HG03460 (cell line): ENCODE data around the gene EMX2.

ENCODE experiments used
- ATAC-seq: cut with Tn5 transposase; IDR thresholded peaks from one replicate; pipeline ENCODE4 v1.9.1; 2021; ENCODE audit not compliant: unreplicated experiment

The EMX2 gene

DNA sequence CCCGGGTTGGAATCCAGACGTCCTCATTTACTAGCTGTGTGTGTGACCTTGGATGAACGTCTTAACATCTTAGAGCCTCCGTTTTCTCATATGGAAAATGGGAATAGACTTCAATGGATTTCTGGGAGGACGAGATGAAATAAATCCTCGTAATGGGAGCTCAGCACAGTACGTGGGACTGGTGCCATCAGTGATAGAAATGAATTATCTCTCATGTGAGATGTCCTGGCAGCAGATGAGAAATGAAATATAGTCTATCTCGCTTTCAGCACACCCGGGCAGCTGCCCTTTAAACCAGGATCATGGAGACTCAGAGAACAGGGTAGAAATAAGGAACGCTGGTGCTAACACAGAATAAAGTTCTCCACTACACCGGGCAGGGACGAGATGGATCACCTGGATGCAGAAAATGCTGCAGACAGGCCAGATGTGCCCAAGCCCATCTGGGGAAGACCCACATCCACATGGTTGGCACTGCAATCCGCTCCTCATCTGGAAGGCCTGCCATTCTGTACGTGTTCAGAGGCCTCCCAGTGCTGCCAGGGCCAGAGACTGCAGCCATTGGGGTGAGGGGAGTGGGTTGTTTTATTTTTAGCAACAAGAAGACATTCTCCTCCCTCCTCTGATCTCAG is 11.1 kb upstream of the EMX2 start:
- ATAC-seq, result no peak

DNA sequence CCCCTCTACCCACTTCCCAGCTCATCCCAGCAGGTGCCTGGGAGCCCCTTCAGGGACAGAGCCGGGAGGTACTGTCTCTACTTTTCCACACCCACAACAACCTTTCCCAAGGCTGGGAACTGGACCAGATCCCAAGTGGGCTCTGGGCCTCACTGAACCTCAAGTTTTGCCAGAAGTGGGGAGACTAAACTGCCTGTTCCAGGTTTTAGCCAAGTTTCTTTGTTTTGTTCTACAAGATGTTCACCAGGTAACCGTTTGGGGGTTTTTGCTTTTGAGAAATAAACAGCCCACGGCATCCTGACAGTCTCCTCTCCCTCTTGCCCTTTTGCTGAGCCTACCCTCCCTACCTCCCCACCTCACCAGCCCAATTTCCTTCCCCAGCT is 10.6 kb upstream of the EMX2 start:
- ATAC-seq, result no peak

DNA sequence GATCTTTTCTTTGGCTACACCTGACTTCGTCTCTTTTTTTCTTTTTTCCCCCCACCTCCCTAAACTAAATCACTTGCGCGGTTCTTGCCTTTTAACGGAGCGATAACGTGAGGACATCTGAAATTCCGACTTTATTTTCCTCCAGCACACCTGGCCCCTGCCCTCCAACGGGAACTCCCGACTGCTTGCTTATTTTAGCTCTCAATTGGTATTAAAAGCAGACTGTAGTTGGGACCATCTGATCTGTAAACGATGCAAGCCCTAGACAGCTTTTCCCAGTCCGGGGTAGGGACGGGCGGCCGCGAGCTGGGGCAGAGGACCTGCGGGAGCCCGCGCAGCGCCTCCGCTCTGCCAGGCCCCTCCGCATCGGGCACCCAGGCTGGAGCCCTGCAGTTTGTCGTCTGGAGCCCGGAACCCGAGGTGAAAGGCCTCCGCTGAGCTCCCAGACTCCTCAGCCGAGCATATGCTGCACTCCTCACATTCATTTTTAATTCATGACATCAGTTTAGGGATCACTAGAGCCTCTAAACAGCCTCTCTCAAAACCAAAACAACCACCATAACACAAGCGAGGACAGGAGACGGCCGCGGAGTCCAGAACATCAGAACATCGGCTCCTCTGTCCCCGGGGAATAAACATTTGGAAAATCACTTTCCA is 10.0 kb upstream of the EMX2 start:
- no peak for ATAC-seq

- no peak for ATAC-seq
Observed at GRCh38 chr10:117533507-117534281, 8.9 kb upstream of the EMX2 start.

- no peak for ATAC-seq
Observed at GRCh38 chr10:117534321-117535297, 7.9 kb upstream of the EMX2 start.

- ATAC-seq, result no peak
Observed at GRCh38 chr10:117535298-117536071, 7.1 kb upstream of the EMX2 start.

DNA sequence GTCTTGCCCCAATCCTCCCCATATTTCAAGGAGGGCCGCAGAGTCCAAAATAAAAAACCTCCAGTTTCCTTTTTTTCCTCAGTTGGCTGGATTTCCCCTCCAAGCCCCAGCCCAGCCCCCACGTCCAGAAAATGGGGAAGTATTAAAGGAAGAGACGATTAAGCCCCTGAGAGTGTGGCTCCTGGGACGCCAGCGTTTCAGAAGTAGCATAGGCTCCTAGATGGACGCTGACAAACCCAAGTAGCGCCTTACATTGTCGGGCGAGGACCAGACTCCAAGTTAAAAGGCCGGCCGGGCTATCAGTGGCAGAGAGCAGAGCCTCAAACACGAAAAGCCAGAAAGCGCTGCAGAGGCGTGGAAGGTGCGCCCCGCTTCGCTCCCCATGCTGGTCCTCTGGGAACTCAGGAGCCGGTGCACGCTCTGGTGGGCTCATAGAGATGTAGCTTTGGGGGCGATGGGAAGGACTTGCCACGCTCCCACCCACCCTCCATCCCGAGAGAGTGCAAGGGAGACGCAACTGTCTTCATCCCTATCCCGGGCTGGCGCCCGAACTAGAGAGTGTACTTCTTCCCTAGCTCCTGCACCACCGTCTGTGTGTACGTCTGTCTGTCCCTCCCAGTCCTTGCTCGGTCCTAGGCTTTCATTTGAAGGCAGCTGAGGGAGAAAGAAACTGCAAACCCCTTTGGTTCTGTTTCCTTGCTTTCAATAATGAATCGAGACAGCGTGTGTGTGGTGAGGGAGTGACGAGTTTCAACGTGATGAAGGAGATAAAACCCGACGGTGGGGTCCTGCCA is 6.3 kb upstream of the EMX2 start:
- no peak for ATAC-seq

- ATAC-seq, result no peak
Observed at GRCh38 chr10:117536866-117537435, 5.6 kb upstream of the EMX2 start.

DNA sequence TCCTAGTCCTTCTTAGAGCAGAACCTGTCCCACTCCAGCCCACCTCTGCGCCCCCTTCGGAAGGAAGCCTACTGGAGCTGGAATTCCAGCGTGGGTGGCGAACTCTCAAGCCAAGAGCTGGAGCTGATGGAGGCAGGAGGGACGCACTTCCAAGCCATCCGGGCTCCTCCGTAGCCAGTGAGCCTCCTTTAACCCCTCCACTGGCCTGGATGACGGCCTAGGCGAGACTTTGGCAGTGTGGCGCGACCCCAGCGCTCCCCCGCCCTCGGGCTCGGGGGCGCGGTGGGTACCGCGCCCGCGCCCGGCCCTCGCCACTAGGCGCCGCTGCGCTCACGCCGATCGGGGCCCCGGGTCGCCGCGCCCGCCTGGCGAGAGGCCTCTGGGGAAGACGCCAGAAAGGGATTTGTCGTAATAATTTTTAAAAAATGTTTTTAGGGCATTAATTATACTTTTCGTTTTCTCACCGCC is 5.1 kb upstream of the EMX2 start:
- no peak for ATAC-seq

DNA sequence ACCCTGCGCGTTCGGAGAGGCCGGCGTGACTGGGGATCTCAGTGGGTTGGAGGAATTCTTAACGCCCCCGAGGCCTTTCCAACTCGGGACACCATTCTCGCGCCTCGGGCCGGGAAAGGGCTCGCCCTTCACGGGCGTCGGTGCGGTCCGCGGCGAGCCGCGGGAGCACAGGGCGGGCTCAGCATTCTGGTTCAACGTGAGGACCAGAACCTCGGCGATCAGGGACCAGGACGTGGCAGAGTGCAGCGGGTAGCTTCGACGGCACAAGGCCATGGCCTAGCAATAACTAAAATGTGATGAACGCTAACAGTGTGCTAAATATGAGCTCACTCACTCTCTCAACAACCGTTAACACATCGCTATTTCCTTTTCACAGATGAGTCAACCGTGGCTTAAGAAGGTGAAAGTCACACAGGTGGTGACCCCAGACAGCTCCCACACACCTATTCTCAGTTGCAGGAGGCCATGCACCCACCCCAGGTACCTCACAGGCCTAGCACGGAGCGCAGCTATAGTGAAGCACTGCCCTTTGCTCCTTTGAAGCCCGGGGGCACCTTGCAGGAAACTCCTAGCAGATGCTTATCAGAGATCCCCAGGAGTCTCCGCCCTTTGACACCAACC is 4.5 kb upstream of the EMX2 start:
- ATAC-seq, result peak; percentile 46

DNA sequence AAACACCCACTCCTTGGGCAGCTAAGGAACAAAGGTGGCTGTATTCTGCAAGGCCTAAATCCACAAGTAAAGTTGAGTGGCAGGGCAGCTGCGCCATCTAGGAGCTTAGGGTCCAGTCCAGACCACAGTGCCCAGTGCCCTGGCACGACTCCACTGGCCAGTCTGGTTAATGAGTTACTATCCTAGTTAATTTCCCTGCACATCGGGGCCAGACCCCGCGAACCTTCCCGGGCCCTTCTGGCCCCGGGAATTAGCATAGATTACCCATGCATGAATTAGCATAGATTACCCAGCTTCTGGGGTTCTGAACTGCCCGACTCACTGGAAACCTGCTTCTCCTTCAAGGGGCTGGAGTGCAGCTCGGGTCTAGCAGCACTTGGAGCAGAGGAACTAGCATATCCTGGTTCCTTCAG is 3.2 kb upstream of the EMX2 start:
- no peak for ATAC-seq

DNA sequence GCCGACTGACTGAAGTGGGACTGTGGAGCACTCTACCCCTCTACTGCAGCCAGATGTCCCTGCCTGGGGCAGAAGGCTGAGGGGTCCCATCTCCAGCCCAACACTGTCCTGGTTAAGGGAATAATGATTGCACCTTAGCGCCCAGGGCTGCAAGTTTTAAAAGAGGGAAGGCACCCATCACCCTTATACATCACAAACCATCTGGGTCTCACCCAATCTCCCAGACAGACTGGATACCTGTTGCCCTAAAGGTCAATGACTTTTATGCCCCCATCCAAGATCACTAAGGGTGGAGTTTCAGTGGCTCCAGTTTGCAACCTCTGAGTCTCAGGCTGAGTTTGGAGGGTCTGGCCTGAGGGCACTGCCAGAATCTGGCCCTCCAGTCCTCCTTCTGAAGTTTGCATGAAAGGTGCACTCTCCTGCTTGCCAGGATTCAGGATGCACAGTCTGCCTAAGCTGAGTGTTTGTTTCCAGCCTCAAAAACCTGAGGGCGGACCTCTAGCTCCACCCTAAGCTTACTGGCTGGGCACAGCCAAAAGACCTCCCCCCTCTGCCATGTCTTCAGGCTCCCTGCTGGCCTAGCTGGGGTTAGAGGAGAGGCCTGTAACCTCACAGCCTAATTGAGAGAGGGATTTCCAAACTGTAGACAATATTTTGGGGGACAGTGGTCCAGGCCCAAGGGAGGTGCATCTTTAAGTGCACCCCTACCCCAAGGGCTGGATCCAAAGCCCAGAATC is 2.5 kb upstream of the EMX2 start:
- ATAC-seq, result no peak

- ATAC-seq, result no peak
Observed at GRCh38 chr10:117540640-117541404, 1.7 kb upstream of the EMX2 start.

GRCh38 chr10:117541405-117541908 is 1.1 kb upstream of the EMX2 start:
- ATAC-seq, result no peak

GRCh38 chr10:117541909-117542705 is 439 bp upstream of the EMX2 start:
- ATAC-seq, result no peak
